HCT116 (cell line): ENCODE results near the gene GAK. TPM values are rescaled to one million over a fixed set of nuclear protein-coding genes. Genes with fewer than 3 reads are reported as not detected.

Source experiments
- ATAC-seq: fragments of 200-7000 bp; cut with Tn5 transposase; 2 replicates; pipeline ENCODE4 v1.9.1; 2020; ENCODE audit warnings: mild to moderate bottlenecking, moderate library complexity
- BruUV-seq: library from RNA; stranded (reverse); fragments of 400-500 nt; replicated peaks from 2 replicates; lab custom pipeline; 2021; lab: Mats Ljungman, UMichigan
- CTCF ChIA-PET: fragments of 300-600 bp; sonication (Branson Sonifier 250); formaldehyde crosslinking; loops from one replicate; lab custom pipeline; 2021; ENCODE audit warnings: antibody characterized with exemption; lab: Charles Lee
- POLR2A ChIA-PET: fragments of 300-600, 350-600 bp; sonication (Branson Sonifier 250); formaldehyde crosslinking; loops from one replicate; lab custom pipeline; 2021; ENCODE audit warnings: antibody characterized with exemption; lab: Charles Lee
- RAD21 ChIA-PET, 2 experiments: fragments of 300-600 bp; sonication (Branson Sonifier 250); formaldehyde crosslinking; loops; one replicate each; lab custom pipeline; 2023; ENCODE audit warnings: low total read pairs in 2 of 2; ENCODE audit not compliant: uncharacterized antibody in 2 of 2, unreplicated experiment in 2 of 2, low non-redundant PET in 1 of 2; lab: Charles Lee
- DNase-seq: peaks from one replicate; pipeline ENCODE4 v3.0.0-alpha.2; 2010; ENCODE audit warnings: low read depth, low spot score
- H2AFZ ChIP-seq: fragments of 200-600 bp; shearing (Covaris generic), sonication (generic); 2 replicates; pipeline ENCODE4 v1.6.1; 2017; ENCODE audit warnings: low read depth, mixed run types, mixed read lengths, antibody characterized with exemption, low read length; ENCODE audit not compliant: poor library complexity, severe bottlenecking
- H3K27ac ChIP-seq: 2 replicates; pipeline ENCODE4 v1.5.1; 2012; ENCODE audit warnings: low read depth, low read length
- H3K27me3 ChIP-seq: fragments of 200-600 bp; sonication (generic); 2 replicates; pipeline ENCODE4 v1.6.1; 2016; ENCODE audit warnings: mixed run types, low read length, mixed read lengths; ENCODE audit not compliant: insufficient read depth
- H3K36me3 ChIP-seq, 2 experiments: fragments of 200-500 bp in 1 of 2; fragments of 200-600 bp in 1 of 2; sonication (Bioruptor generic) in 1 of 2; sonication (generic) in 1 of 2; 2 replicates each; pipeline versions ENCODE4 v1.5.1 to v1.6.1; 2014 to 2016; ENCODE audit warnings: low read length in 2 of 2, inconsistent platforms in 1 of 2, mixed read lengths in 1 of 2, mixed run types in 1 of 2; ENCODE audit not compliant: insufficient read depth in 2 of 2, control insufficient read depth in 1 of 2
- H3K4me1 ChIP-seq, 2 experiments: fragments of 200-600 bp in 1 of 2; sonication (generic) in 1 of 2; 2 replicates each; pipeline versions ENCODE4 v1.5.1 to v1.6.1; 2012 to 2017; ENCODE audit warnings: low read length in 2 of 2, inconsistent platforms in 1 of 2, mild to moderate bottlenecking in 1 of 2, mixed read lengths in 1 of 2, mixed run types in 1 of 2, moderate library complexity in 1 of 2; ENCODE audit not compliant: insufficient read depth in 2 of 2, control insufficient read depth in 1 of 2
- H3K4me2 ChIP-seq: fragments of 200-600 bp; sonication (generic); 2 replicates; pipeline ENCODE4 v1.6.1; 2017; ENCODE audit warnings: mixed run types, low read length, mixed read lengths
- H3K4me3 ChIP-seq, 2 experiments: fragments of 200-600 bp in 1 of 2; sonication (generic) in 1 of 2; replicated peaks in 1 of 2; 2 replicates each; pipeline ENCODE4 v1.5.1; 2011 to 2016; ENCODE audit warnings: low read length in 2 of 2, control low read depth in 1 of 2, low read depth in 1 of 2, mild to moderate bottlenecking in 1 of 2, mixed read lengths in 1 of 2, mixed run types in 1 of 2
- H3K79me2 ChIP-seq: fragments of 200-600 bp; sonication (generic); 2 replicates; pipeline ENCODE4 v1.6.1; 2017; ENCODE audit warnings: mild to moderate bottlenecking, mixed run types, low read length, moderate library complexity, mixed read lengths; ENCODE audit not compliant: insufficient read depth
- H3K9ac ChIP-seq: fragments of 200-600 bp; sonication (generic); 2 replicates; pipeline ENCODE4 v1.6.1; 2016; ENCODE audit warnings: low read length, mixed read lengths
- H3K9me2 ChIP-seq: fragments of 200-600 bp; sonication (generic), shearing (Covaris generic); 2 replicates; pipeline ENCODE4 v1.6.1; 2017; ENCODE audit warnings: mixed run types, mild to moderate bottlenecking, moderate library complexity; ENCODE audit not compliant: insufficient read depth
- H3K9me3 ChIP-seq, 2 experiments: fragments of 200-500 bp in 1 of 2; fragments of 200-600 bp in 1 of 2; sonication (Bioruptor generic) in 1 of 2; sonication (generic) in 1 of 2; 2 replicates each; pipeline ENCODE4 v1.6.1; 2014 to 2017; ENCODE audit warnings: low read length in 2 of 2, mixed read lengths in 2 of 2, inconsistent platforms in 1 of 2, low read depth in 1 of 2, mild to moderate bottlenecking in 1 of 2, mixed run types in 1 of 2, moderate library complexity in 1 of 2; ENCODE audit not compliant: control insufficient read depth in 1 of 2, insufficient read depth in 1 of 2
- H4K20me1 ChIP-seq: fragments of 200-600 bp; sonication (generic), shearing (Covaris generic); 2 replicates; pipeline ENCODE4 v1.6.1; 2017; ENCODE audit warnings: mixed run types, mild to moderate bottlenecking, moderate library complexity; ENCODE audit not compliant: insufficient read depth
- CBX3 ChIP-seq: IDR thresholded peaks from 2 replicates; pipeline ENCODE4 v1.6.1; 2012; ENCODE audit warnings: low read depth
- CEBPB ChIP-seq: IDR thresholded peaks from 2 replicates; pipeline ENCODE4 v1.6.1; 2012; ENCODE audit warnings: low read depth
- EGR1 ChIP-seq: IDR thresholded peaks from 2 replicates; pipeline ENCODE4 v1.6.1; 2012; ENCODE audit warnings: low read depth
- FOSL1 ChIP-seq: IDR thresholded peaks from 2 replicates; pipeline ENCODE4 v1.6.1; 2012; ENCODE audit warnings: low read depth
- POLR2A ChIP-seq: IDR thresholded peaks from 2 replicates; pipeline ENCODE4 v1.7.0; 2011; ENCODE audit warnings: borderline replicate concordance; ENCODE audit not compliant: insufficient read depth, insufficient read length; ENCODE audit errors: extremely low read depth
- POLR2AphosphoS5 ChIP-seq: IDR thresholded peaks from 2 replicates; pipeline ENCODE4 v1.6.1; 2011; ENCODE audit warnings: mild to moderate bottlenecking, low read depth, low read length, moderate library complexity
- SIN3A ChIP-seq: IDR thresholded peaks from 2 replicates; pipeline ENCODE4 v1.6.1; 2012; ENCODE audit warnings: low read depth
- SP1 ChIP-seq: IDR thresholded peaks from 2 replicates; pipeline ENCODE4 v1.6.1; 2012; ENCODE audit warnings: low read depth
- SRF ChIP-seq: IDR thresholded peaks from 2 replicates; pipeline ENCODE4 v1.6.1; 2012; ENCODE audit warnings: low read depth
- TCF7L2 ChIP-seq: IDR thresholded peaks from 2 replicates; pipeline ENCODE4 v1.7.0; 2011; ENCODE audit warnings: borderline replicate concordance, inconsistent platforms; ENCODE audit not compliant: insufficient read depth, insufficient read length; ENCODE audit errors: extremely low read depth
- ZNF274 ChIP-seq: fragments of 200-500 bp; sonication (Bioruptor generic); IDR thresholded peaks from 2 replicates; pipeline ENCODE4 v1.6.1; 2014; ENCODE audit warnings: mild to moderate bottlenecking, low read depth, low read length, inconsistent platforms
- intact Hi-C: fragments of 100-400 bp; cut with micrococcal nuclease; formaldehyde crosslinking; loops from 2 replicates; pipeline ENCODE4 v1.10.0; 2022
- total RNA-seq: library from RNA; stranded (reverse); gene quantifications from one replicate; pipeline ENCODE4 v1.2.1, GENCODE V29; 2021; ENCODE audit not compliant: unreplicated experiment
- TF ChIP-seq, protein P1 (sequence below): IDR thresholded peaks from 2 replicates; pipeline ENCODE4 v1.6.1; 2012
- TF ChIP-seq, protein P2 (sequence below), 3 experiments: fragments of 200-600 bp in 1 of 3; sonication (generic) in 1 of 3; IDR thresholded peaks in 2 of 3; conservative IDR thresholded peaks in 1 of 3; 2 replicates each; pipeline ENCODE4 v1.5.1; 2012 to 2017; ENCODE audit warnings: low read depth in 2 of 3, low read length in 2 of 3, antibody characterized with exemption in 1 of 3, borderline replicate concordance in 1 of 3, control low read depth in 1 of 3, mild to moderate bottlenecking in 1 of 3, mixed read lengths in 1 of 3, mixed run types in 1 of 3, moderate library complexity in 1 of 3; ENCODE audit not compliant: insufficient read depth in 1 of 3
- TF ChIP-seq, protein P3 (sequence below): IDR thresholded peaks from 2 replicates; pipeline ENCODE4 v1.6.1; 2012
- TF ChIP-seq, protein P4 (sequence below): IDR thresholded peaks from 2 replicates; pipeline ENCODE4 v1.6.1; 2012; ENCODE audit warnings: low read depth

Gene GAK
- total RNA-seq, 1 experiment from 2014 or later: 123 TPM

DNA sequence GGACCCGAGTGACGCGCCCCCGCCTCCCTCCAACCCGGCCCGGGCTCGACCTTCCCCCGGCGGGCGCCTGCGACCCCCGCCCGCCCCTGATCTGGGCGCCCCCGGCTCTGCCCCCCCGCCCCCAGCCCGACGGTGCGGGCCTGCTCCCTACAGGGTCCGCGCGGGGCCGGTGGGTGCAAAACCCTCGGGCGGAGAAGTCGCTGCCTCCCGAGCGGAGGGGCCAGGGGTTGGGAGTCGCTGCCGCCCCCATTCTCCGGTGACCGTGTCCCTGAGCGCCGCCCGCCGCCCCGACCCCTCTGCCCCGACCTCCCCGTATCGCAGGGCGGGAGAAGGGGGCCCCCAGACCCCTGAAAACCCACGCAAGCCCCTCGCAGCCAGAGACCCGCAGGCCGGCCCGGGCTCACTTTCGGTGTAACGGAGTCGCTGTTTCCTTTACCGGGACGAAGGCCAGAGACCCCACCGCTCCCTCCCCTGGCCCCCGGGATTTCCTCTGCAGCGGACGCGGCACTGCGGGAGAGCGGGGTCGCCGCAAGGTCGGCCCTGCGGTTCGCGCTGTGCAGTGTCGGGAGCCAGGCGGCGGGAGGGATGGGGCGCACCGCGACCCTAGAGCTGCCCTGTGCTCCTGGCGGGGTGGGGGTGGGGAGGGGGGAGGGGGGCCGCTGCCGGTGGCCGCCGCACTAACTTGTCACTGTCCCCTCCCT, 105.5 kb downstream of the GAK start:
- DNase-seq (no peak), ATAC-seq (no peak)
- H3K9me2 ChIP-seq: no peaks in the 10 kb centered on the region
- H3K4me3 ChIP-seq: no peak overlapping the region
- no TSS peak for BruUV-seq
- H3K36me3 ChIP-seq: no peaks in the 10 kb centered on the region
- H3K9me3 ChIP-seq: no peaks in the 10 kb centered on the region
- H2AFZ ChIP-seq: no peak overlapping the region
- ChIA-PET RAD21 (no interaction called here), POLR2A (no interaction called here), CTCF (no interaction called here)
- H3K4me1 ChIP-seq: peaks cover 0 to 3% of the 10 kb centered on the region in 2 experiments; a peak in 1 of 4 replicates
- no peak overlapping the region for H3K4me2 ChIP-seq
- no peaks in the 10 kb centered on the region for H3K27me3 ChIP-seq
- no peak overlapping the region for H3K27ac ChIP-seq
- no peaks in the 10 kb centered on the region for H4K20me1 ChIP-seq
- TF ChIP-seq, protein P1, sequence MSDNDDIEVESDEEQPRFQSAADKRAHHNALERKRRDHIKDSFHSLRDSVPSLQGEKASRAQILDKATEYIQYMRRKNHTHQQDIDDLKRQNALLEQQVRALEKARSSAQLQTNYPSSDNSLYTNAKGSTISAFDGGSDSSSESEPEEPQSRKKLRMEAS: no peak
- TF ChIP-seq, protein P2, sequence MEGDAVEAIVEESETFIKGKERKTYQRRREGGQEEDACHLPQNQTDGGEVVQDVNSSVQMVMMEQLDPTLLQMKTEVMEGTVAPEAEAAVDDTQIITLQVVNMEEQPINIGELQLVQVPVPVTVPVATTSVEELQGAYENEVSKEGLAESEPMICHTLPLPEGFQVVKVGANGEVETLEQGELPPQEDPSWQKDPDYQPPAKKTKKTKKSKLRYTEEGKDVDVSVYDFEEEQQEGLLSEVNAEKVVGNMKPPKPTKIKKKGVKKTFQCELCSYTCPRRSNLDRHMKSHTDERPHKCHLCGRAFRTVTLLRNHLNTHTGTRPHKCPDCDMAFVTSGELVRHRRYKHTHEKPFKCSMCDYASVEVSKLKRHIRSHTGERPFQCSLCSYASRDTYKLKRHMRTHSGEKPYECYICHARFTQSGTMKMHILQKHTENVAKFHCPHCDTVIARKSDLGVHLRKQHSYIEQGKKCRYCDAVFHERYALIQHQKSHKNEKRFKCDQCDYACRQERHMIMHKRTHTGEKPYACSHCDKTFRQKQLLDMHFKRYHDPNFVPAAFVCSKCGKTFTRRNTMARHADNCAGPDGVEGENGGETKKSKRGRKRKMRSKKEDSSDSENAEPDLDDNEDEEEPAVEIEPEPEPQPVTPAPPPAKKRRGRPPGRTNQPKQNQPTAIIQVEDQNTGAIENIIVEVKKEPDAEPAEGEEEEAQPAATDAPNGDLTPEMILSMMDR (IDR thresholded peaks at IDR 0.05 in 2 of 3, conservative IDR thresholded peaks at IDR 0.05 in 1 of 3; ENCODE audit: borderline replicate concordance in 1 of 3, insufficient read depth in 1 of 3, low read depth in 2 of 3, low read length in 2 of 3): no peak
- TF ChIP-seq POLR2A (no peak), CBX3 (no peak), POLR2AphosphoS5 (no peak), SIN3A (no peak), CEBPB (no peak), EGR1 (no peak), FOSL1 (no peak), ZNF274 (no peak), TCF7L2 (no peak), SRF (no peak), SP1 (no peak)
- TF ChIP-seq, protein P3, sequence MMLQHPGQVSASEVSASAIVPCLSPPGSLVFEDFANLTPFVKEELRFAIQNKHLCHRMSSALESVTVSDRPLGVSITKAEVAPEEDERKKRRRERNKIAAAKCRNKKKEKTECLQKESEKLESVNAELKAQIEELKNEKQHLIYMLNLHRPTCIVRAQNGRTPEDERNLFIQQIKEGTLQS: no peak
- TF ChIP-seq, protein P4, sequence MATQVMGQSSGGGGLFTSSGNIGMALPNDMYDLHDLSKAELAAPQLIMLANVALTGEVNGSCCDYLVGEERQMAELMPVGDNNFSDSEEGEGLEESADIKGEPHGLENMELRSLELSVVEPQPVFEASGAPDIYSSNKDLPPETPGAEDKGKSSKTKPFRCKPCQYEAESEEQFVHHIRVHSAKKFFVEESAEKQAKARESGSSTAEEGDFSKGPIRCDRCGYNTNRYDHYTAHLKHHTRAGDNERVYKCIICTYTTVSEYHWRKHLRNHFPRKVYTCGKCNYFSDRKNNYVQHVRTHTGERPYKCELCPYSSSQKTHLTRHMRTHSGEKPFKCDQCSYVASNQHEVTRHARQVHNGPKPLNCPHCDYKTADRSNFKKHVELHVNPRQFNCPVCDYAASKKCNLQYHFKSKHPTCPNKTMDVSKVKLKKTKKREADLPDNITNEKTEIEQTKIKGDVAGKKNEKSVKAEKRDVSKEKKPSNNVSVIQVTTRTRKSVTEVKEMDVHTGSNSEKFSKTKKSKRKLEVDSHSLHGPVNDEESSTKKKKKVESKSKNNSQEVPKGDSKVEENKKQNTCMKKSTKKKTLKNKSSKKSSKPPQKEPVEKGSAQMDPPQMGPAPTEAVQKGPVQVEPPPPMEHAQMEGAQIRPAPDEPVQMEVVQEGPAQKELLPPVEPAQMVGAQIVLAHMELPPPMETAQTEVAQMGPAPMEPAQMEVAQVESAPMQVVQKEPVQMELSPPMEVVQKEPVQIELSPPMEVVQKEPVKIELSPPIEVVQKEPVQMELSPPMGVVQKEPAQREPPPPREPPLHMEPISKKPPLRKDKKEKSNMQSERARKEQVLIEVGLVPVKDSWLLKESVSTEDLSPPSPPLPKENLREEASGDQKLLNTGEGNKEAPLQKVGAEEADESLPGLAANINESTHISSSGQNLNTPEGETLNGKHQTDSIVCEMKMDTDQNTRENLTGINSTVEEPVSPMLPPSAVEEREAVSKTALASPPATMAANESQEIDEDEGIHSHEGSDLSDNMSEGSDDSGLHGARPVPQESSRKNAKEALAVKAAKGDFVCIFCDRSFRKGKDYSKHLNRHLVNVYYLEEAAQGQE: no peak
- H3K9ac ChIP-seq: no peak overlapping the region
- no peaks in the 10 kb centered on the region for H3K79me2 ChIP-seq
- intact Hi-C loops: no loop called here
